CD4-positive, alpha-beta T cell treated with Interleukin-1 beta for 1 hour (primary cell): Measurements from ENCODE around the gene NHSL2.

ENCODE experiments used
- DNase-seq, 2 donors: peaks; one replicate each; pipeline ENCODE4 v3.0.0-alpha.2; 2020 to 2022

The NHSL2 gene

DNA sequence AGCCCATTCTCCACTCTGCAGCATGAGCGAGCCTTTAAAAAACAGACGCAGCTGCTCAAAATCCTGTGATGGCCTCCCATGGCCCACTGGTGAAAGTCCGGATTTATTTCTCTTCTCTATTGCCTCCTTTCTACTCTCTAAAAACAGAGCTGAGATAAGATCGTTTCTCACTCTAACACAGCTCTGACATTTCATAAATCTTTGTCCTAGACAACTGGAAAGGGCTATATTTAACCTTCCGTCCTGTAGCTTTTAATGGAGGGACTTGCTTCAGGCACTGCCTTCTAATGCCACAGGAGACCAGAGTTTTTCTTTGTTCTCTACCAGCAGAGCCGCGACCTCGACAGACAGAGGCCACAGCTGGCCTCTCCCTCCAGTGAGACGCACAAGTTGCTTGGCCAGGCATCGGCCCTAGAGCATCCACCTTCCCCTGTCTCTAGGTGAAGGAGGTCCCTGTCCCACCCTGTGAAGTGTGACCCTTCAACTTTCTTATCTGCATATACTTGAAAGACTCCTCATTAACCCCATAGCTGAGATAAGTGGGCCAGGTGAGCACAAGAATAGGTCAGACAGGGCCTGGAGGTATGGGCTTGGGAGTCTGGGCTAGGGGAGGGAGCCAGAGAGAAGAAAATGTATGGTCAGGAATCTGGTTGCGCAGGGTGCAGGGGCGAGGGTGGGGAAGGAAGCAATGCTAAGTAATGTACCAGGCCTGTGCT is 171.1 kb downstream of the NHSL2 start:
- DNase-seq, result no peak

- no peak for DNase-seq
Observed at GRCh38 chrX:72083291-72083690, 172.6 kb downstream of the NHSL2 start.

- DNase-seq, result no peak
Observed at GRCh38 chrX:72084114-72084513, 173.5 kb downstream of the NHSL2 start.

- DNase-seq, result no peak
Observed at GRCh38 chrX:72086995-72087394, 176.3 kb downstream of the NHSL2 start.

DNA sequence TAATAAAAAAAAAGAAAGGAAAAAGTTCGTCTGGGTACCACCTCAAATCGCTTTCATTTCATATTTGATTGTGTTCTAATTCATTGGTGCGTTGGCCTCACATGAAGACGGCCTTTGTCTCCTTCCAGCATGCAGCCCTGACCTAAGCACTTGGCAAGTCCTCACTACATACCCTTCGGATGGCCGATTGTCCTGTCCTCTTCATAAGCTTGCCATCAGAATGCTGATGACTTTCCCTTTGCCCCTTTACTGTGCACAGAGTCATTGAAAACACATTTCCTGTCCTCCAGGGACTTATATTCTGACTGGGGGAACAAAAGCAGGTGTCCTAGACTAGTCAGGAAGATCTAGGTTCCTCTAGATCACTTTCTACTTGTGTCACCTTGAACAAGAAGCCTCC is 178.1 kb downstream of the NHSL2 start:
- no peak for DNase-seq

DNA sequence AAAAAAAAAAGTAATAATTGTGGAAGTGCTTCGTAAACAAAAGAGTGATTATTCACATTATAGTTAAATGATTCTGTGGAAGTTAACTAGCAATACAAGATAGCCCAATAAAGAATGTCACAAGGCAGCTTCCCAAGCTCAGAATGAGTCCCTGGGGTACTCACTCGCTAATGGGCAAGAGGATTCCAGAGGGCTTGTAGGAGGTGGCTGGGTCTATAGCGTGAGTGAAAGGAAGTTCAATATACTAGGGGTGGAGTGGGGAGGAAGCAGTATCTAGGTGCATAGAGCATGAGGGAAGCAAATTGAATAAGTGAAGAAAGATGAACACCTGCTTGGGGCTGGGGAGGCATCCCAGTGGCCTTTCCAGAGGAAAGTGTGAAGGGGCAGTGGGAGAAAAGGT is 178.6 kb downstream of the NHSL2 start:
- no peak for DNase-seq

- DNase-seq, result peak; percentile 86
Observed at GRCh38 chrX:72094894-72095293, 184.2 kb downstream of the NHSL2 start.

DNA sequence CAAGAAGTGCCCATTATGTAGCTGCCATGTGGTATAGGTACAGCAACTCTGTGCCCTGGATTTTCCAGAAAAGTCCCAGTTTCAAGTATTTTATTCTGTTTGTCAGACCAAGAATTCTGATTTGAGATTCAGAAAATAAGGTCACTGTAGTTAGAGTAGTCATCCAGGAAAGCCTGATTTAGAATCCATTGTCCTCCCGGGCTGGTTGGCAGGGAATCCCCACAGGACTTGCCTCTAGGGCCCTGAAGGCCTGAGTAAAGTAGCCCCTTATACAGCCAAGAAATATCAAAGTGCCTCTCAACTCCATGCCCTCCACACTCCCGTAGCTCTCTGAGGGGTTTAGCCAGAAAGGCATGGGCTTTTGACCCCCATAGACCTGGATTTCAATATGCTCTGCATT is 184.7 kb downstream of the NHSL2 start:
- DNase-seq, result no peak

DNA sequence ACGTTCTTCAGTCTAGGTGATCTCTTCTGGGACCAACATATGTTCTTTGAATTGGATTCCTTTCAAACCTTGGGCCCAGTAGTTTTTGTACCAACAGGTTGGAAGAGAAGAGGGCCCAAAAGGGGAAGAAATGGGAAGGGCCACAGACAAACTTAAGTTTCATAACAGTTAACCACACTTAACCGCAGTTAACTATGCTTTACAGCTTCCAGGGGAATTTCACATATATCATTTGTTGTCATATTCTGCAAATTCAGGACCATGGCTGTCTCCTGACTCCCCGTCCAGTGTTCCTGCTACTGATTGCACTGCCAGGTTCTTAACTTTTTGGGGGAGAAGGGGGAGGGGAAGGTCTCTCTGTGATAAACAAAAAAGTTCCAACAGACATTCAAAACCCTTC is 186.5 kb downstream of the NHSL2 start:
- no peak for DNase-seq

DNA sequence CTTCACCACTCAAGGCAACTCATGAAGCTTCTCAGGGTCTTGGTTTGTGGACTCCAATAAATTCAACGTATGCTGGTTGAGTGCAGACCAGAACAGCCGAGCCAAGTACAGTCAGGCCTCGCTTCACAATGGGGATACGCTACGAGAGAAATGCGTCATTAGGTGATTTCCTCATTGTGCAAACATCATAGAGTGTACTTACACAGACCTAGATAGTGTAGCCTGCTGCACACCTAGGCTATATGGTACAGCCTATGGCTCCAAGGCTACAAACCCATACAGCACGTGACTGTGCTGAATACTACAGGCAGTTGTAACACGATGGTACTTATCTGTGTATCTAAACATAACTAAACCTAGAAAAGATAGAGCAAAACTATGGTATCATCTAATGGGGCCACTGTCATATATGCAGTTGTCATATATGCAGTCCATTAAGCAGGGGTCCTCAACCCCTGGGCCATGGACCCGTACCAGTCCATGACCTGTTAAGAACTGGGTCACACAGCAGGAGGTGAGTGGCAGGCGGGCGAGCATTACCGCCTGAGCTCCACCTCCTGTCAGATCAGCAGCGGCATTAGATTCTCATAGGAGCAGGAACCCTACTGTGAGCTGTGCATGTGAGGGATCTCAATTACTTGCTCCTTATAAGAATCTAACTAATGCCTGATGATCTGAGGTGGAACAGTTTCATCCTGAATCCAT is 189.6 kb downstream of the NHSL2 start:
- DNase-seq, result peak; percentile 61 to 67

GRCh38 chrX:72100824-72101351 is 190.2 kb downstream of the NHSL2 start:
- DNase-seq, result peak; percentile 83 to 84

DNA sequence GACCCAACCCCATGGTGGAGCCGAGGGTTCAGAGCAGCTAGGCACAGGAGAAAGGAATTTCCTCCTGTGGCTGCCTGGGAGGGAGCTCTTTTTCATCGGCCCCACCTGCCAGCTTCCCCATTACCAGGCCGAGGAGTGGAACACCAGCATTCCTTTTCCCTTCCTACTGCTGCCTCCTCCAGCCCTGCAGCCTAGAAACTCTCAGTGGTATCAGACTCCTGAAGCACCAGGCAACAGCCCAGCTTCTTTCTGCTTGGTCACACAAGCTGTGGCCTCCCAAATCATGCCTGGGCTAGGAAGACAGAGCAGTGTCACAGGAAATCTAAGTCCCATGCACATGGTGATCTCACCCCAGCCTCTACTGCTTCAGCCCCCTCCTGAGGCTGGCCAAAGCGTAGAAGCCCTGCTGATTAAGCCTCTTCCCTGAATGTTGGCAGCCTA is 191.0 kb downstream of the NHSL2 start:
- peak in 1 of 2 donors; percentile 18 for DNase-seq

DNA sequence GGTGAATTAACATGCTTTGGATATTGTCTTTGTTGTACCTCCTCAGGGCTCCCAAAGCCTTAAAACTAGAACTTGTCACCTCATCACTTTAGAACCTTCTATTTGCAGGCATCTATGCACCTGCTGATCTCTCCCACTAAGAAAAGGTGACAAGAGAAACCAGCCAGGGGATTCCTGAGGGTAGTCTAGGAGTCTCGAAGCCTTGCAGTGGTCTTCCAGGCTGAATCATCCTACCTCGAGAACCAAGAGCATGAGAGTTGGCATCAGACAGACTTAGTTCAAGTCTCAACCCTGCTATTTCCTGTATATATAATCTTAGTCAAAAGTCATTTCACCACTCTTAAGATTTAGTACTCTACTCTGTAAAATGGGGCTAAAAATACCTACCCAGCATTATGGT is 191.5 kb downstream of the NHSL2 start:
- DNase-seq, result no peak

DNA sequence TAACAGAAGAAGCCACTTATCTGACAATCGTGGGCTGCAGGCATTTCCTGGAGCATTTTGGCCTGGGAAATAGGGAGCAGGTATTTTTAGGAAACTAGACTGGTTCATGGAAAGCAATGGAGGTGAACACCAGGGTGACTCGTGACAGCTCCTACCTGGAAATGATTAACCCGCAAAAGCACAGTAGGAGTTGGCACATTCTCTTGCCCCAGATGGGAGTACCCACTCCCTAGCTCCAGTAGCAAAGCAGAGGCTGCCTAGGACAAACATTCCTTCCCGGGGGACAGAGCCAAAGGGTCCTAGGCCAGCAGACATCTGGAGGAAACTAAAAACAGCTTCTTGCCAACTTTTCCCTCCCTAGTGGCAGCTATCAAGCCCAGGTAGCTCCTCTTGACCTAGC is 192.1 kb downstream of the NHSL2 start:
- DNase-seq, result no peak

GRCh38 chrX:72105436-72105835 is 194.8 kb downstream of the NHSL2 start:
- DNase-seq, result peak; percentile 78 to 85

- DNase-seq, result peak in 1 of 2 donors; percentile 68
Observed at GRCh38 chrX:72107320-72107719, 196.7 kb downstream of the NHSL2 start.

GRCh38 chrX:72107841-72108595 is 197.4 kb downstream of the NHSL2 start:
- DNase-seq, result peak in 1 of 2 donors; percentile 38

DNA sequence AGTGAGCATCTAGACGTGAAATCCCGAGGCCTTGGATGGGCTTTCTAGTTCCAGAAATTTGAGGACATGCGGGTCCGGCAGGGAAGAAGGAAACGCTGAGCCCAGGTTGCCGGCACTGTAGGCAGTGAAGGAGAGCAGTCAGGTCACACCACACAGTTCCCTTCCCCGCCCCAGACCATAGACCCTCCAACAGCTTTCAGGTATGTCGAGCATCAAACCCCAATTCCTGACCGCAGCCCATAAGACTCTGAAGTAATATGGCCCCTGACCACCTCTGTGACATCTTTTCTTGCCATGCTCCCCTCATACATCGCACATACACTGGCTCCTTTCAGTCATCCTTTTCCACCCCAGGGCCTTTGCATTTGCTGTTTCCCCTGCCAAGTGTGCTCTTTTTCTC is 198.0 kb downstream of the NHSL2 start:
- no peak for DNase-seq

- DNase-seq, result no peak
Observed at GRCh38 chrX:72110051-72110875, 199.6 kb downstream of the NHSL2 start.

- no peak for DNase-seq
Observed at GRCh38 chrX:72110876-72111708, 200.4 kb downstream of the NHSL2 start.

DNA sequence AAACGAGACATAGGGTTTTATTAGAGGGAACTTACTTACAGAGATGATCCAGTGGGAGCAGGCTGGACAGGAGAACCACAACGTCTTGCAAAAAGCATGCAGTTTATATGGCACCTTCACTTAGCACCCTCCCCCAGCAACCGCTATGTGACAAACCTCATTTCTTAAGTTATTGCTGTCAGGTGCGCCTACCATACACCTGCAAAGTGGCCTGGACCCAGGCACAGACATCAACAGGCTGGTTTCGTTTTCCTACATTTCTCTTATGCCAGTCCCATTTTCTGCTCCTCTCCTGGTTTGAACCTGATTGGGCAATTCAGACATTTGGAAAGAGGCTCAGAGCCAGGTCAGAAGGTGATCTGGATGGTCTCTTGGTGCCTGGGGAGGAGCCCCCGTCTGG is 202.8 kb downstream of the NHSL2 start:
- no peak for DNase-seq

DNA sequence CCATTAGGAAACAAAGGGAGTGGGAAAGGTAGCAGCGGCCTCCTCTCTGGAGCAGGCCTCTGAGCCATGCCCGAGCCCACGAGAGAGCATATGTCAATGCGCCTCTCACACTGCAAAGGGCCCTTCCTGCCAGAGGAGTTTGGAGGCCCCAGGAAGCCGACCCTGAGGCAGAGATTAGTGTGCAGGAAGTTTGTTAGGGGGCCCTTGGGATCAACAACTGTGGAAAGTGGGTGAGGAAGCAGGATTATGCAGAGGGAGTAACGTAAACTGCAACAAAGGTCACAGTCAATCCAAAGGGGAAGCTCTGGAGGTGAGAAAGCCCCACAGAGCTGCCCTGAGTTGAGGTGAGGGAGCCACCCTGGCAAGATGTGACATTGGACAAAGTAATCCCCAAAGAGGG is 203.7 kb downstream of the NHSL2 start:
- DNase-seq, result no peak
